IPS-15b (cell line): Measurements from ENCODE around the gene HOXD9.

Experiments used
- H3K27me3 ChIP-seq: one replicate; pipeline ENCODE4 v1.6.1; 2013; ENCODE audit warnings: low read length; ENCODE audit not compliant: control insufficient read depth, insufficient read depth
- H3K36me3 ChIP-seq: one replicate; pipeline ENCODE4 v1.6.1; 2013; ENCODE audit warnings: low read length; ENCODE audit not compliant: control insufficient read depth, insufficient read depth
- H3K4me1 ChIP-seq: one replicate; pipeline ENCODE4 v1.6.1; 2013; ENCODE audit warnings: mild to moderate bottlenecking, low read length; ENCODE audit not compliant: control insufficient read depth, insufficient read depth
- H3K4me3 ChIP-seq: one replicate; pipeline ENCODE4 v1.5.1; 2013; ENCODE audit warnings: low read depth, low read length
- H3K9ac ChIP-seq: one replicate; pipeline ENCODE4 v1.6.1; 2013; ENCODE audit warnings: low read depth, mild to moderate bottlenecking, low read length
- H3K9me3 ChIP-seq: one replicate; pipeline ENCODE4 v1.6.1; 2013; ENCODE audit warnings: mild to moderate bottlenecking, low read length; ENCODE audit not compliant: control insufficient read depth, insufficient read depth

The HOXD9 gene

GRCh38 chr2:176127774-176128072 lies 5.2 kb downstream of the HOXD9 start:
- peaks cover 92% of the 10 kb centered on the region for H3K27me3 ChIP-seq
- H3K4me3 ChIP-seq = peak overlapping the region; percentile 37
- H3K36me3 ChIP-seq = no peaks in the 10 kb centered on the region
- H3K9ac ChIP-seq = no peak overlapping the region
- H3K4me1 ChIP-seq = peaks cover 2% of the 10 kb centered on the region
- H3K9me3 ChIP-seq = no peaks in the 10 kb centered on the region

GRCh38 chr2:176128172-176128981 lies 5.9 kb downstream of the HOXD9 start:
- Histone ChIP-seq H3K4me1 (peaks cover 2% of the 10 kb centered on the region), H3K27me3 (peaks cover 94% of the 10 kb centered on the region), H3K9ac (no peak overlapping the region), H3K36me3 (no peaks in the 10 kb centered on the region), H3K4me3 (peak overlapping the region; percentile 37), H3K9me3 (no peaks in the 10 kb centered on the region)

DNA sequence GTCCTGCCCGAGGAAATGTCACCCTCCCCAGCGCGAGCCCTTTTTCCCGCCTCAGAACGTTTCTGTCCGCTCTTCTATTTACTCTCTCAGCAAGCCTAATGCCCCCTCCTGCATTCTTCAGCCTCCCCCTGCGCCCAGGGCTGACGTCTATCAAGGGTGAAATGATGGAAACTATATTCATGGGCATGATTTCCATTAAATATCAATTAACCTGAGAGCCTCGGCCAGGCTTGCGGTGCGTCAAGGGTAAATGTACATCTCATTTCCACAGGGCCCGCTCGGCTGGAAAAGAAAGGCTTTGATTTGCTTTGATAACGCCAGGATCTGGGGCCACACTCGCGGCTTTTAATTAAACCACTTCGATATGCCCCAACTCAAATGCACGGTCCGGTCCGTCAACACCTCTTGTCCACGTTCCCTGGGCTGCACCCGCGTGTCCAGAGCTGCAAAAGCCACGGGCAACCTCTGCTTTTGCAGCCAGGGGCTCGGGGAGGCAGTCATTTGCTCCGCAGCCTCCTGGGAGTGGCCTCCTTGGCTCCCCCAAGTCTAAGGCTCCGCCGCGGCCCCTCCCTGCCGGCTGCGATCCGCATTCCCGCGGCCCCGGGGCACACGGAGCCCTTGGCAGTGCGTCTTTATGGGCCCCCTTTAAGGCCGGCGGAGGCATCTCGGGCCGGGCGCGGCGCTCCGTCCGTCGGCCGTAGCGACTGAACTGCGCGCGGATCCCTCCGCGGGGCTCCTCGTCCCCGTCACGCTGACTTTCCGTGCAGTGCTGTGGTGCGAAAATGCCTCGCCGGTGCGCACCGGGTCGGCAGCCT lies 6.7 kb downstream of the HOXD9 start, which contains the start of gene HOXD8:
TSS of gene HOXD8 (plus strand) at position 724 of the 815 bp plus-strand sequence. CDS start 662 bp downstream, outside the sequence.
- H3K4me1 ChIP-seq = peaks cover 2% of the 10 kb centered on the region
- no peaks in the 10 kb centered on the region for H3K36me3 ChIP-seq
- H3K9me3 ChIP-seq = no peaks in the 10 kb centered on the region
- H3K4me3 ChIP-seq = peak within 1 kb of the TSS; percentile 37
- H3K9ac ChIP-seq = no peak within 1 kb of the TSS
- H3K27me3 ChIP-seq = peaks cover 94% of the 10 kb centered on the region

- Histone ChIP-seq H3K27me3 (peaks cover 94% of the 10 kb centered on the region), H3K9ac (no peak overlapping the region), H3K4me1 (peaks cover 2% of the 10 kb centered on the region), H3K9me3 (no peaks in the 10 kb centered on the region), H3K4me3 (no peak overlapping the region), H3K36me3 (no peaks in the 10 kb centered on the region)
Measured at GRCh38 chr2:176129813-176130146, 7.3 kb downstream of the HOXD9 start.

DNA sequence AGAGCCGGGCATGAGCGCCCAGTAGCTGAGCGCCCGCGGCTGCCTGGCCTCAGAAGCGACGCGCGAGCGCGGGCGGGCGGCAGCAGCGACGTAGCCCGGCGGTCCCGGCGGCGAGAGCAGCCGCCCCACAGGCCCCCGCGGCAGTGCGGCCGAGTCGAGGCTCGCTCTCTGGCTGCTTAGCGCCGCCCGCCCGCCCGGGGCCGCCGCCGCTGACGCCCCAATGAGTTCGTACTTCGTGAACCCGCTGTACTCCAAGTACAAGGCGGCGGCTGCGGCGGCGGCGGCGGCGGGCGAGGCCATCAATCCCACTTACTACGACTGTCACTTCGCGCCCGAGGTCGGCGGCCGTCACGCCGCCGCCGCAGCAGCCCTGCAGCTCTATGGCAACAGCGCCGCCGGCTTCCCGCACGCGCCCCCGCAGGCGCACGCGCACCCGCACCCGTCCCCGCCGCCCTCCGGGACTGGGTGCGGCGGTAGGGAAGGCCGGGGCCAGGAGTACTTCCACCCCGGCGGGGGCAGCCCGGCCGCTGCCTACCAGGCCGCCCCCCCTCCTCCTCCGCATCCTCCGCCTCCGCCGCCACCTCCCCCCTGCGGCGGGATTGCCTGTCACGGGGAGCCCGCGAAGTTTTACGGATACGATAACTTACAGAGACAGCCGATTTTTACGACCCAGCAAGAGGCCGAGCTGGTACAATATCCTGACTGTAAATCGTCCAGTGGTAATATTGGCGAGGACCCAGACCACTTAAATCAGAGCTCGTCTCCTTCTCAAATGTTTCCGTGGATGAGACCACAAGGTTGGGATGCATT lies 7.8 kb downstream of the HOXD9 start:
- H3K27me3 ChIP-seq = peaks cover 94% of the 10 kb centered on the region
- peaks cover 2% of the 10 kb centered on the region for H3K4me1 ChIP-seq
- H3K36me3 ChIP-seq = no peaks in the 10 kb centered on the region
- H3K4me3 ChIP-seq = peak overlapping the region; percentile 13
- no peak overlapping the region for H3K9ac ChIP-seq
- H3K9me3 ChIP-seq = no peaks in the 10 kb centered on the region

DNA sequence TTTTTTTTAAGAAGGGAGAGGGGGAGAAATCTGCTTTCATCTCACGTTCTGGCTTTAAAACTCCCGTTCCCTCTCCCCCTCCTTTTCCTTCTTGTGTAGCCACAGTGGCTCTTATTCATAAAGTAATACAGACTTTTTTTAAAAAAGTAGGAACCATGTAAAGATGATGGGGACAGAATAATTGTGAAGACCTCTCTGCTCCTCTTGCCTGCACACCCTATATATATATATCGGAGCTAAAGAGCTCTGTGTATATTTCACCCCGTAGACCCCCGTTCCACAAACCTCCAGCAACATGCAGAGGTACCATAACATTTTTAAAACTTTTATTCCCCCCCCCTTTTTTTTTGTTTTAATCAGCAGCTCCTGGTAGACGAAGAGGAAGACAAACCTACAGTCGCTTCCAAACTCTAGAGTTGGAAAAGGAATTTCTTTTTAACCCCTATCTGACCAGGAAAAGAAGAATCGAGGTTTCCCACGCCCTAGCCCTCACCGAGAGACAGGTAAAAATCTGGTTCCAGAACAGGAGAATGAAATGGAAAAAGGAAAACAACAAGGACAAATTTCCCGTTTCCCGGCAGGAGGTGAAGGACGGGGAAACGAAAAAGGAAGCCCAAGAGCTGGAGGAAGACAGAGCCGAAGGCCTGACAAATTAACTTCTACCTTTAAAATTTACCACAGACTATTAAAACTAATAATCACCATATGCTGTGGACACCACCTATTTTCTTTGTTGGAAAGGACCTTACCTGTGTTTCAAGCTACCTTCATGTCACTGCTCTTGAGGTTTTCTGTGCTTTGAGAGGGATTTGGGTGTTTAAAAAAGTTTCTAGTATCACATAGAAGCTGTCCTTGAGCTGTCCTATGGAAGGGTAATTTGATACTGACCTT lies 8.7 kb downstream of the HOXD9 start:
- H3K4me3 ChIP-seq = no peak overlapping the region
- peaks cover 4% of the 10 kb centered on the region for H3K4me1 ChIP-seq
- no peaks in the 10 kb centered on the region for H3K36me3 ChIP-seq
- H3K27me3 ChIP-seq = peaks cover 94% of the 10 kb centered on the region
- H3K9ac ChIP-seq = no peak overlapping the region
- H3K9me3 ChIP-seq = no peaks in the 10 kb centered on the region

- H3K9ac ChIP-seq = no peak overlapping the region
- no peak overlapping the region for H3K4me3 ChIP-seq
- peaks cover 94% of the 10 kb centered on the region for H3K27me3 ChIP-seq
- no peaks in the 10 kb centered on the region for H3K9me3 ChIP-seq
- no peaks in the 10 kb centered on the region for H3K36me3 ChIP-seq
- H3K4me1 ChIP-seq = peaks cover 4% of the 10 kb centered on the region
Measured at GRCh38 chr2:176131848-176132158, 9.3 kb downstream of the HOXD9 start.

DNA sequence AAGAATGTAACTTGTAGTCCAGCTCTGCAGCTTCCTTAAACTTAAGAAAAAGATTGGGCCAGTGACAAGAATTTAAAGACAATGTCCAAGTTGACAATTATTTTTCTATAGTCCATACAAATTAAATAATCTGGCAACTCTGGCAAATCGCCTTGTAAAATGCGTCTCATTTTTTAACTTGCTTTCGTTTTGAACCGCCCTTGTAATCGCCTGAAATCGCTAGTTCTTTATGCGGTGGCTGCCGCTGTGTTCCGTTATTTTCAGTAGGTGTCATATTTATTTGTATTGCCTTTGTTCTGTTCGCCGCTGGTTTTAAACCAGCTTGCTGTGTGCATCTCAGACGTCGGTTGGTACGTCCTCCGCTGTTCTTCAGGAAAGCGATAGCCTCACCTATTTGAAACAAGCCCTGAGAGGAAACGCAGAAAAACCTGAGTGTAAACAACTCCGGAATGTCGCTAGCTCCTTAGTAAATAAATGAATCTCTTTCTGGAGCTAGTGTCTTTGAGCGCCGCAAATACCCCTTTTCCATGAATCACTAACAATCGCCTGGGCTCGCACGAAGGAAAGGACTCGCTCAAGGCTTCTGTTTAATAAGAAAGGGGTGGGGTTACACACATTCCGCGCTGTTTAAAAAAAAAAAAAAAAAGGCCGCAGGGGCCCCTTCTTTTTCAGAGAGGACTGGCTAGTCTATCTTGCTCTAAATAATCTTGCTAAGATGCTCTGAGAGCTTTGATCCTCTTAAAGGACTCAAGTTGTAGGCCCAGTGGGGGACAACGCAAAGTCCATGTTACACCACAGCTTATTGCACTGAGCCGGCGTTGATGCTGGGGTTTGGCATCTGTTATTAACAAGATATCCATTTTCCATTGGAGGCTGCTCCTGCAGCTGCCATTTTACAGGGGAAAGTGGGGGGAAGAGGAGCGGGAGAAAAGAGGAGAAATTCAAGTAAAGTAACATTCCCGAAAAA lies 10.0 kb downstream of the HOXD9 start:
- no peaks in the 10 kb centered on the region for H3K36me3 ChIP-seq
- H3K4me1 ChIP-seq = peaks cover 4% of the 10 kb centered on the region
- H3K4me3 ChIP-seq = no peak overlapping the region
- H3K27me3 ChIP-seq = peaks cover 94% of the 10 kb centered on the region
- H3K9ac ChIP-seq = no peak overlapping the region
- H3K9me3 ChIP-seq = no peaks in the 10 kb centered on the region

GRCh38 chr2:176133389-176133788 lies 10.9 kb downstream of the HOXD9 start:
- H3K27me3 ChIP-seq = peaks cover 94% of the 10 kb centered on the region
- peaks cover 4% of the 10 kb centered on the region for H3K4me1 ChIP-seq
- H3K9ac ChIP-seq = no peak overlapping the region
- peak overlapping the region; percentile 3 for H3K4me3 ChIP-seq
- H3K9me3 ChIP-seq = no peaks in the 10 kb centered on the region
- H3K36me3 ChIP-seq = no peaks in the 10 kb centered on the region

DNA sequence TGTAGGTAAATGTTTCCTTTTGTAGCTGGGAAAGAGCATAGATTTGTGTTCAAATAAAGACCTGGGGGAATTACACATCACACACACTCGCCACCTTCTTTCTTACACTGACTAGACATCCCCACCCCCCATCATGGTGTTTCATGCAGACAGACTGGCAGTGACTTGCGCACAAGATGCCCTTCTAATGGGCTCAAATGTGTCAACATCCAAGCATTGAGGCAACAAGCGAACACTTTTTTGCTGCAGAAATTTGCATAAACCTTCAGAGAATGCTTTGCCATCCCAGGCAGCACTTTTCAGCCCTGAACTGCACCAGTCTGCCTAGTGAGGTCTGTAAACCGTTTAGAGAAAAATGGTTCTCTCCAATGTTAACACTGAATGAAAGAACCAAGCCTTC lies 11.5 kb downstream of the HOXD9 start:
- Histone ChIP-seq H3K4me3 (no peak overlapping the region), H3K36me3 (no peaks in the 10 kb centered on the region), H3K27me3 (peaks cover 94% of the 10 kb centered on the region), H3K9me3 (no peaks in the 10 kb centered on the region), H3K4me1 (peaks cover 2% of the 10 kb centered on the region), H3K9ac (no peak overlapping the region)
